Neural progenitor cell (in vitro differentiated cells): ENCODE measurements around the gene CD58. TPM values are rescaled to one million over a fixed set of nuclear protein-coding genes. Genes with fewer than 3 reads are reported as not detected.
A peak's percentile ranks its signal among the peaks of the same experiment; 100 is the strongest.

Experiments used
- DNase-seq: peaks from one replicate; pipeline ENCODE4 v3.0.0-alpha.2; 2016; ENCODE audit warnings: low spot score
- H2AFZ ChIP-seq: fragments of 200-600 bp; sonication (generic); replicated peaks from 2 replicates; pipeline ENCODE4 v1.6.1; 2016; ENCODE audit warnings: antibody characterized with exemption
- H3F3A ChIP-seq: fragments of 200-600 bp; sonication (generic); 2 replicates; pipeline ENCODE4 v1.6.1; 2016; ENCODE audit warnings: antibody characterized with exemption, low read depth
- H3K27ac ChIP-seq: fragments of 200-600 bp; sonication (generic); 2 replicates; pipeline ENCODE4 v1.5.1; 2016; ENCODE audit warnings: mild to moderate bottlenecking
- H3K27me3 ChIP-seq: fragments of 200-600 bp; sonication (generic); 2 replicates; pipeline ENCODE4 v1.6.1; 2016; ENCODE audit warnings: mild to moderate bottlenecking, moderate library complexity
- H3K36me3 ChIP-seq: fragments of 200-600 bp; sonication (generic); 2 replicates; pipeline ENCODE4 v1.5.1; 2016
- H3K4me1 ChIP-seq: fragments of 200-600 bp; sonication (generic); 2 replicates; pipeline ENCODE4 v1.6.1; 2016; ENCODE audit warnings: mixed run types
- H3K4me2 ChIP-seq: fragments of 200-600 bp; sonication (generic); 2 replicates; pipeline ENCODE4 v1.6.1; 2016
- H3K4me3 ChIP-seq: fragments of 200-600 bp; sonication (generic); 2 replicates; pipeline ENCODE4 v1.5.1; 2016
- H3K79me2 ChIP-seq: fragments of 200-600 bp; sonication (generic); 2 replicates; pipeline ENCODE4 v1.6.1; 2016; ENCODE audit warnings: low read depth
- H3K9ac ChIP-seq: fragments of 200-600 bp; sonication (generic); 2 replicates; pipeline ENCODE4 v1.6.1; 2016
- H3K9me3 ChIP-seq: fragments of 200-600 bp; sonication (generic); 2 replicates; pipeline ENCODE4 v1.5.1; 2016; ENCODE audit warnings: low read depth
- H4K20me1 ChIP-seq: fragments of 200-600 bp; sonication (generic); 2 replicates; pipeline ENCODE4 v1.6.1; 2016; ENCODE audit warnings: low read depth
- H3K27ac Mint-ChIP-seq: 3 replicates; pipeline ENCODE4 v1.8.0; 2021; ENCODE audit warnings: mixed read lengths
- H3K27me3 Mint-ChIP-seq: 2 replicates; pipeline ENCODE4 v1.8.0; 2022; ENCODE audit warnings: low read depth, mild to moderate bottlenecking, inconsistent platforms, moderate library complexity, mixed read lengths; ENCODE audit not compliant: insufficient read depth
- H3K36me3 Mint-ChIP-seq: 3 replicates; pipeline ENCODE4 v1.8.0; 2021; ENCODE audit warnings: mixed read lengths
- H3K4me1 Mint-ChIP-seq: 3 replicates; pipeline ENCODE4 v1.8.0; 2021; ENCODE audit warnings: mixed read lengths
- H3K4me3 Mint-ChIP-seq: 3 replicates; pipeline ENCODE4 v1.8.0; 2021; ENCODE audit warnings: mild to moderate bottlenecking, moderate library complexity, mixed read lengths
- H3K9me3 Mint-ChIP-seq: 3 replicates; pipeline ENCODE4 v1.8.0; 2020; ENCODE audit warnings: mixed read lengths
- CTCF ChIP-seq: fragments of 200-600 bp; sonication (generic); IDR thresholded peaks from 2 replicates; pipeline ENCODE4 v1.5.1; 2017; ENCODE audit warnings: antibody characterized with exemption, mild to moderate bottlenecking
- EZH2 ChIP-seq: fragments of 200-600 bp; sonication (generic); IDR thresholded peaks from 2 replicates; pipeline ENCODE4 v1.6.1; 2017; ENCODE audit warnings: antibody characterized with exemption, mild to moderate bottlenecking, moderate library complexity
- EZH2phosphoT487 ChIP-seq: fragments of 200-600 bp; sonication (generic); IDR thresholded peaks from 2 replicates; pipeline ENCODE4 v1.6.1; 2017; ENCODE audit warnings: antibody characterized with exemption
- total RNA-seq: library from RNA; depleted of rRNA; stranded (reverse); fragments of >200 nt; gene quantifications from 2 replicates; pipeline ENCODE4 v1.2.3, GENCODE V29; 2015; ENCODE audit warnings: low replicate concordance

CD58 gene
- total RNA-seq, 1 donor from 2014 or later, result 14.6 TPM

- H3K9me3 ChIP-seq, result no peaks in the 10 kb centered on the region
- Mint-ChIP-seq H3K27ac (no peak overlapping the region), H3K4me3 (no peak overlapping the region), H3K36me3 (no peaks in the 10 kb centered on the region), H3K4me1 (peaks cover 4% of the 10 kb centered on the region), H3K27me3 (peaks cover 3% of the 10 kb centered on the region), H3K9me3 (no peaks in the 10 kb centered on the region)
- no peaks in the 10 kb centered on the region for H4K20me1 ChIP-seq
- H3K36me3 ChIP-seq, result no peaks in the 10 kb centered on the region
- H3K27ac ChIP-seq, result no peak overlapping the region
- H3K79me2 ChIP-seq, result no peaks in the 10 kb centered on the region
- H3K9ac ChIP-seq, result no peak overlapping the region
- H2AFZ ChIP-seq, result no peak overlapping the region
- H3K27me3 ChIP-seq, result no peaks in the 10 kb centered on the region
- peak; percentile 22 for DNase-seq
- no peak overlapping the region for H3K4me2 ChIP-seq
- H3F3A ChIP-seq, result no peaks in the 10 kb centered on the region
- TF ChIP-seq EZH2phosphoT487, result no peak
- TF ChIP-seq CTCF, result no peak
- no peak for TF ChIP-seq EZH2
- H3K4me3 ChIP-seq, result no peak overlapping the region
- peaks cover 5% of the 10 kb centered on the region for H3K4me1 ChIP-seq
Measured at GRCh38 chr1:116478621-116479020, 92.2 kb downstream of the CD58 start.

GRCh38 chr1:116477429-116477828 is 93.4 kb downstream of the CD58 start:
- Histone ChIP-seq H3K4me2 (no peak overlapping the region), H3K36me3 (no peaks in the 10 kb centered on the region), H2AFZ (no peak overlapping the region), H3K27ac (no peak overlapping the region), H3K79me2 (no peaks in the 10 kb centered on the region), H3K27me3 (no peaks in the 10 kb centered on the region), H3K9me3 (no peaks in the 10 kb centered on the region), H3K9ac (no peak overlapping the region), H3F3A (no peaks in the 10 kb centered on the region), H4K20me1 (no peaks in the 10 kb centered on the region), H3K4me1 (peaks cover 6% of the 10 kb centered on the region), H3K4me3 (no peak overlapping the region)
- Mint-ChIP-seq H3K9me3 (no peaks in the 10 kb centered on the region), H3K36me3 (no peaks in the 10 kb centered on the region), H3K27ac (no peak overlapping the region), H3K27me3 (peaks cover 3% of the 10 kb centered on the region), H3K4me3 (no peak overlapping the region), H3K4me1 (peaks cover 6% of the 10 kb centered on the region)
- DNase-seq, result no peak
- TF ChIP-seq EZH2phosphoT487, result no peak
- no peak for TF ChIP-seq EZH2
- no peak for TF ChIP-seq CTCF

DNA sequence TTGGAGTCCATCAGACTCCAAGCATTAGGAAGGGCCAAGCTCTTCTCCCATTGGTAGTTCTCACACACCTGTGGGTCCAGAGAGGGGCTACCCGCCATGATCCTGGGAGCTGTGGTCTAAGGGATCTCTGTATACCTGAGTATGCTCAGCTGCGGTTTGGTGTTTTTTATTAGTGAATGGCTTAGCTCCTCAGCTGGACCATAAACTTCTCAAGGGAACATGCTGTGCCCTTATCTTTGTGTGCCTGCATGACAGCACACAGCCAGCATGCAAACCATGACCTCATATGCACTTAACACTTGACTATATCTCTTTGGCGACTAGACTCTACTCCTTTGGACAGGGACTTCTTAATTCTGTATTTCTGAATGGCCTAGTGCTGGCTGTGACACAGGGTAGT is 94.5 kb downstream of the CD58 start:
- TF ChIP-seq EZH2phosphoT487, result no peak
- TF ChIP-seq CTCF, result no peak
- Histone ChIP-seq H3K27me3 (no peaks in the 10 kb centered on the region), H3K27ac (no peak overlapping the region), H3K79me2 (no peaks in the 10 kb centered on the region), H2AFZ (no peak overlapping the region), H3K4me3 (no peak overlapping the region), H3F3A (no peaks in the 10 kb centered on the region), H4K20me1 (no peaks in the 10 kb centered on the region), H3K9ac (no peak overlapping the region), H3K4me2 (no peak overlapping the region), H3K9me3 (no peaks in the 10 kb centered on the region), H3K4me1 (peaks cover 9% of the 10 kb centered on the region), H3K36me3 (no peaks in the 10 kb centered on the region)
- Mint-ChIP-seq H3K4me1 (peaks cover 17% of the 10 kb centered on the region), H3K27me3 (peaks cover 3% of the 10 kb centered on the region), H3K9me3 (no peaks in the 10 kb centered on the region), H3K4me3 (no peak overlapping the region), H3K27ac (no peak overlapping the region), H3K36me3 (no peaks in the 10 kb centered on the region)
- DNase-seq, result no peak

DNA sequence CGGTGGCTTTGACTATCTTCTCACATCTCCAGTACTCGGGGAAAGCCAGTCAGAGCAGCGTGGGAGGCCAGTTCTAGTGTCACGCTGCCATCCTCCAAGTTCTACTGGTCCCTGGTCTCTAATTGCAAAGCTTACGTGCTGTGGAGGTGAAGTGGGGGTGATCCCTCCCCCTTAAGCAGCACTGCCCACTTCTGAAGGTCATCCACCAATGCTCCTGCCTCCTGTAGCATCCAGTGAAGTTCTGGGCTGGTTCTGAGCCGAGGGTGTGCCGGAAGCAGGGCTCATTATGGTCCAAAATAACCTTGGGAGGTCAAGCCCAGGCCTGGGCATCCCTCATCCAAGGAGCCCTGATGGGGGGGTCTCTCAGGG is 95.0 kb downstream of the CD58 start:
- no peaks in the 10 kb centered on the region for H3K9me3 ChIP-seq
- Mint-ChIP-seq H3K27ac (no peak overlapping the region), H3K4me3 (no peak overlapping the region), H3K4me1 (peaks cover 18% of the 10 kb centered on the region), H3K9me3 (no peaks in the 10 kb centered on the region), H3K27me3 (peaks cover 3% of the 10 kb centered on the region), H3K36me3 (no peaks in the 10 kb centered on the region)
- H2AFZ ChIP-seq, result no peak overlapping the region
- H4K20me1 ChIP-seq, result no peaks in the 10 kb centered on the region
- no peak overlapping the region for H3K9ac ChIP-seq
- TF ChIP-seq EZH2, result no peak
- TF ChIP-seq CTCF, result no peak
- TF ChIP-seq EZH2phosphoT487, result no peak
- H3F3A ChIP-seq, result no peaks in the 10 kb centered on the region
- H3K36me3 ChIP-seq, result no peaks in the 10 kb centered on the region
- no peaks in the 10 kb centered on the region for H3K79me2 ChIP-seq
- H3K27me3 ChIP-seq, result no peaks in the 10 kb centered on the region
- peaks cover 9% of the 10 kb centered on the region for H3K4me1 ChIP-seq
- H3K4me3 ChIP-seq, result no peak overlapping the region
- H3K4me2 ChIP-seq, result no peak overlapping the region
- no peak for DNase-seq
- H3K27ac ChIP-seq, result no peak overlapping the region
